ACC112 (cell line): ENCODE results near the gene SLF2.

ENCODE experiments used
- H2AFZ ChIP-seq: fragments of 200-600 bp; sonication (generic); one replicate; pipeline ENCODE4 v1.6.0; 2017; ENCODE audit warnings: antibody characterized with exemption, low read length; ENCODE audit not compliant: unreplicated experiment
- H3K27ac ChIP-seq: fragments of 200-600 bp; sonication (generic); 2 replicates; pipeline ENCODE4 v1.5.1; 2014; ENCODE audit warnings: low read depth, mild to moderate bottlenecking, antibody characterized with exemption, low read length, moderate library complexity
- H3K27me3 ChIP-seq: fragments of 200-600 bp; sonication (generic); 2 replicates; pipeline ENCODE4 v1.6.1; 2014; ENCODE audit warnings: mild to moderate bottlenecking, antibody characterized with exemption, low read length, moderate library complexity, mixed read lengths; ENCODE audit not compliant: insufficient read depth
- H3K36me3 ChIP-seq: fragments of 200-600 bp; sonication (generic); 2 replicates; pipeline ENCODE4 v1.6.1; 2016; ENCODE audit warnings: mild to moderate bottlenecking, antibody characterized with exemption, low read length, moderate library complexity, mixed read lengths; ENCODE audit not compliant: insufficient read depth
- H3K4me1 ChIP-seq: fragments of 200-600 bp; sonication (generic); one replicate; pipeline ENCODE4 v1.6.1; 2016; ENCODE audit warnings: low read length, mixed read lengths; ENCODE audit not compliant: insufficient read depth, unreplicated experiment, control insufficient read depth
- H3K4me3 ChIP-seq: fragments of 200-600 bp; sonication (generic); 2 replicates; pipeline ENCODE4 v1.5.1; 2014; ENCODE audit warnings: mild to moderate bottlenecking, low read depth, low read length
- H3K79me2 ChIP-seq: fragments of 200-600 bp; sonication (generic); one replicate; pipeline ENCODE4 v1.6.0; 2016; ENCODE audit warnings: low read length; ENCODE audit not compliant: control insufficient read depth, unreplicated experiment, insufficient read depth

SLF2 gene

GRCh38 chr10:100872034-100872791 is 40.5 kb upstream of the SLF2 start:
- Histone ChIP-seq H3K27ac (no peak overlapping the region), H3K27me3 (peaks cover 3% of the 10 kb centered on the region), H3K4me3 (no peak overlapping the region), H3K79me2 (no peaks in the 10 kb centered on the region), H2AFZ (no peak overlapping the region), H3K4me1 (peaks cover 9% of the 10 kb centered on the region), H3K36me3 (no peaks in the 10 kb centered on the region)

GRCh38 chr10:100873146-100873826 is 39.5 kb upstream of the SLF2 start:
- no peak overlapping the region for H3K4me3 ChIP-seq
- no peak overlapping the region for H3K27ac ChIP-seq
- no peaks in the 10 kb centered on the region for H3K79me2 ChIP-seq
- no peaks in the 10 kb centered on the region for H3K36me3 ChIP-seq
- H3K27me3 ChIP-seq: no peaks in the 10 kb centered on the region
- peaks cover 12% of the 10 kb centered on the region for H3K4me1 ChIP-seq
- no peak overlapping the region for H2AFZ ChIP-seq

GRCh38 chr10:100873827-100874326 is 38.9 kb upstream of the SLF2 start:
- Histone ChIP-seq H3K27me3 (no peaks in the 10 kb centered on the region), H3K27ac (no peak overlapping the region), H3K4me3 (no peak overlapping the region), H3K36me3 (no peaks in the 10 kb centered on the region), H2AFZ (no peak overlapping the region), H3K79me2 (no peaks in the 10 kb centered on the region), H3K4me1 (peaks cover 13% of the 10 kb centered on the region)

- peaks cover 13% of the 10 kb centered on the region for H3K4me1 ChIP-seq
- no peaks in the 10 kb centered on the region for H3K79me2 ChIP-seq
- H3K27ac ChIP-seq: no peak overlapping the region
- no peak overlapping the region for H3K4me3 ChIP-seq
- no peaks in the 10 kb centered on the region for H3K36me3 ChIP-seq
- H3K27me3 ChIP-seq: no peaks in the 10 kb centered on the region
- H2AFZ ChIP-seq: no peak overlapping the region
Measured at GRCh38 chr10:100874702-100875483, 37.9 kb upstream of the SLF2 start.

- Histone ChIP-seq H3K27me3 (no peaks in the 10 kb centered on the region), H3K79me2 (no peaks in the 10 kb centered on the region), H3K4me1 (peaks cover 14% of the 10 kb centered on the region), H3K36me3 (no peaks in the 10 kb centered on the region), H2AFZ (no peak overlapping the region), H3K4me3 (no peak overlapping the region), H3K27ac (no peak overlapping the region)
Measured at GRCh38 chr10:100875484-100876166, 37.1 kb upstream of the SLF2 start.

- Histone ChIP-seq H3K79me2 (no peaks in the 10 kb centered on the region), H3K27ac (no peak overlapping the region), H2AFZ (no peak overlapping the region), H3K27me3 (no peaks in the 10 kb centered on the region), H3K36me3 (no peaks in the 10 kb centered on the region), H3K4me1 (peaks cover 26% of the 10 kb centered on the region), H3K4me3 (no peak overlapping the region)
Measured at GRCh38 chr10:100876585-100877460, 35.9 kb upstream of the SLF2 start.

- peaks cover 27% of the 10 kb centered on the region for H3K4me1 ChIP-seq
- H3K27me3 ChIP-seq: no peaks in the 10 kb centered on the region
- H3K36me3 ChIP-seq: no peaks in the 10 kb centered on the region
- no peak overlapping the region for H2AFZ ChIP-seq
- H3K4me3 ChIP-seq: no peak overlapping the region
- H3K27ac ChIP-seq: no peak overlapping the region
- H3K79me2 ChIP-seq: no peaks in the 10 kb centered on the region
Measured at GRCh38 chr10:100877461-100877850, 35.3 kb upstream of the SLF2 start.

GRCh38 chr10:100878291-100878910 is 34.4 kb upstream of the SLF2 start:
- no peaks in the 10 kb centered on the region for H3K79me2 ChIP-seq
- H3K4me1 ChIP-seq: peaks cover 31% of the 10 kb centered on the region
- no peak overlapping the region for H3K27ac ChIP-seq
- no peak overlapping the region for H3K4me3 ChIP-seq
- no peaks in the 10 kb centered on the region for H3K27me3 ChIP-seq
- no peaks in the 10 kb centered on the region for H3K36me3 ChIP-seq
- no peak overlapping the region for H2AFZ ChIP-seq

- Histone ChIP-seq H3K27ac (no peak overlapping the region), H3K36me3 (no peaks in the 10 kb centered on the region), H3K27me3 (no peaks in the 10 kb centered on the region), H3K79me2 (no peaks in the 10 kb centered on the region), H3K4me3 (no peak overlapping the region), H3K4me1 (peaks cover 32% of the 10 kb centered on the region), H2AFZ (no peak overlapping the region)
Measured at GRCh38 chr10:100879741-100880360, 32.9 kb upstream of the SLF2 start.
